Medulla oblongata (tissue), 1 donor: ENCODE data around the gene MFSD1.

Source experiments
- DNase-seq: peaks from one replicate; pipeline ENCODE4 v3.0.0-alpha.2; 2015; ENCODE audit errors: extremely low spot score

The MFSD1 gene, protein sequence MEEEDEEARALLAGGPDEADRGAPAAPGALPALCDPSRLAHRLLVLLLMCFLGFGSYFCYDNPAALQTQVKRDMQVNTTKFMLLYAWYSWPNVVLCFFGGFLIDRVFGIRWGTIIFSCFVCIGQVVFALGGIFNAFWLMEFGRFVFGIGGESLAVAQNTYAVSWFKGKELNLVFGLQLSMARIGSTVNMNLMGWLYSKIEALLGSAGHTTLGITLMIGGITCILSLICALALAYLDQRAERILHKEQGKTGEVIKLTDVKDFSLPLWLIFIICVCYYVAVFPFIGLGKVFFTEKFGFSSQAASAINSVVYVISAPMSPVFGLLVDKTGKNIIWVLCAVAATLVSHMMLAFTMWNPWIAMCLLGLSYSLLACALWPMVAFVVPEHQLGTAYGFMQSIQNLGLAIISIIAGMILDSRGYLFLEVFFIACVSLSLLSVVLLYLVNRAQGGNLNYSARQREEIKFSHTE

DNA sequence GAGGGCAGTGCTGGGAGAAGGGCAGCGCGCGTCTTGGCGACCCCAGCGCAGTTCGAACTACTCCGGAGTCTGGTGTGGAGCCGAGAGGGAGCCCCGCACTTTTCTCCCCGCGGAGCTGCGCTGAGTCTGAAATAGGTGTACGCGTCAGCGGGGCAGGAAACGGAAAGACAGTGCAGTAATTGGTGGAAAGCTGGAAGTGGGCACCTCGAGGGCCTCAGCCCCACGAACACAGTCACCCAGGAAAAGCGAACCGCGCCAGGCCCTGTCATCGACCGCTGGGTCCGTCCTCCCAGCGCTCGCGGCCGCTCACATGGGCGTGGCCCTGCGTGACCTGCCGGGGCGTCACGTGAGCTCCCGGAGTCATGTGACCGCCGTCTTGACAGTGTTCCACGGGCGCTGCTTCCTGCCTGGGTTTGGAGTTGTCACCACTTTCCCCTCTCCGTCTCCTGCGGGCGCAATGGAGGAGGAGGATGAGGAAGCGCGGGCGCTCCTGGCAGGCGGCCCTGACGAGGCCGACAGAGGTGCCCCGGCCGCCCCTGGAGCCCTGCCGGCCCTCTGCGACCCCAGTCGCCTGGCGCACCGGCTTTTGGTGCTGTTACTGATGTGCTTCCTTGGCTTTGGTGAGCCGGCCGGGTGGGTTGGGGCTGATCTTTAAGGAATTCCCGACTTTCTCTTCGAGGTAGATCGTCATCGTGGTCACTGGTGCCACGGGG, at the start of gene MFSD1:
Gene MFSD1 (plus strand): TSS at position 359 of the 713 bp plus-strand sequence. CDS start 99 bp downstream, at position 458.
- peak; percentile 94 for DNase-seq

DNA sequence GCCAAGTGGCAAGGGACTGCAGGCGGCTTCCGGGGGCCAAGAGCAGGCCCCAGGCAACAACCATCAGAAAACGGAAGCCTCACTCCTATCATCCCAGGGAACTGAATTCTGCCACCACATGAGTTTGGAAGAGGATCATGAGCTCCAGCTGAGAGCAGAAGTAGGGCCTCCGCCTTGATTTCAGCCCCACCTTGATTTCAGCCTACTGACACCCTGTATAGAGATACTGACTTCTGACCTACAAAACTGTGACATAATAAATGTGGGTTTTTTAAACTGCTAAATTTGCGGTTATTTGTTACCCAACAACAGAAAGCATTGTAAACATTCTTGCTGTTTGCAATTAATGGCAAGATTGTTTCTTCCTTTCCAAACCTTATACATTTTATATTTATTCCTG, 48.0 kb upstream of the MFSD1 start:
- DNase-seq, result no peak

DNA sequence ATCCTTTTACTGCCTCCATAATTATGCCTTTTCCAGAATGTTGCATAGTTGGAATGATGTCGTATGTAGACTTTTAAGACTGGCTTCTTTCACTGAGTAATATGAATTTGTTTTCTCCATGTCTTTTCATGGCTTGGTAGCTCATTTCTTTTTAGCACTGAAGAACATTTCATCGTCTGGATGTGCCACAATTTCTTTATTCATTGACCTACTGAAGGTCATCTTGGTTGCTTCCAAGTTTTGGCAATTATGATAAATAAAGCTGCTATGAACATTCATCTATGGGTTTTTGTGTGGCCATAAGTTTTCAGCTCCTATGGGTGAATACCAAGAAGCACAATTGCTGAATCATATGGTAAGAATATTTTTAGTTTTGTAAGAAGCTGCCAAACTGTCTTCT, 46.4 kb upstream of the MFSD1 start:
- DNase-seq, result no peak

DNA sequence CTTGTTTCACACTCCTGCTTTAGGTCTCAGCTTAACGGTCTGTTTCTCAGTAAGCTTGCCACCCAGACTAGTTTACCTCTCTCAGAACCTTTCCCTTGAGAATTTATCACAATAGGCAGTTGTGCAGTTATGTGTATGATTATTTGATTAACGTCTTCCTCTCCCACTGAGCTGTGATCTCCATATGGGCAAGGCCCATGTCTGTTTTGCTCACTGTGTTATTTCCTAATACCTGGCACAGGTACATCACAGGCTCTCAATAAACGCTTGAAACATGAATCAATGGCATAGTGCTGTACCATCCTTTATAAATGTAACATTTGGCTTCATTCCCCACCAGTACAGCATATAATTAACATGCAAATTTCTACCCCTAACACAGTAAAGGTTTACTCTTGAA, 40.5 kb upstream of the MFSD1 start:
- no peak for DNase-seq

DNA sequence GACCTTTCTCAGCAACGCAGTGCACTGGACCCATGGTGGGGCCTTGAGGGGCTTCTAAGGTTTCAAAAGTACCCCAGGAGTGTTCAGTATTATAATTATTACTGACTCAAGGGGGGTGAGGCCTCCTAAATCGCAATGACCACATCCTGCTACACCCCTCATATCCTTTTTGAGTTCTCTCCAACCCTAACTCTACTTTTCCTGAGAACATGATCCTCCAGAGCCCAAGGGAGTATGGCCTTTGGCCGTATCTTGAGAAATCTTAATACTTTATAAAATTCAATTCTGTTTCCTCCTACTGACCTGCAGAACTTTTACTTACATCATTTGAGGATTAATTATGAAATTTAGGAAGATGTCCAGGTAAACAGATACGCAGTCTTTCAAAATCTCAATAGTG, 39.2 kb upstream of the MFSD1 start:
- DNase-seq, result no peak

DNA sequence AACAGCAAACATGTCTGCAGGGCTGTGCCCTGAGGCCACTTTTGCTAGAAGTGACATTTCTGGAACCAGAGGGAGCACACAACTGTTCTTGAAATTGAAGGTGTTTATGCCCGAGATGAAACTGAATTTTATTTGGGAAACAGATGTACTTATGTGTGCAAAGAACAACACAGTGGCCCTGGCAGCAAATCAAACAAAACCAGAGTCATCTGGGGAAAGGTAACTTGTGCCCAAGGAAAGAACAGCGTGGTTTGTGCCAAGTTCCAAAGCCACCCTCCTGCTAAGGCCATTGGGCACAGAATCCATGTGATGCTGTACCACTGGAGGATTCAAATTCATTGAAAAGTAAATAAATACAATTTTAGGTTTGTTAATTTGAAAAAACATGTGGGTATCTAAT, 38.4 kb upstream of the MFSD1 start:
- no peak for DNase-seq

DNA sequence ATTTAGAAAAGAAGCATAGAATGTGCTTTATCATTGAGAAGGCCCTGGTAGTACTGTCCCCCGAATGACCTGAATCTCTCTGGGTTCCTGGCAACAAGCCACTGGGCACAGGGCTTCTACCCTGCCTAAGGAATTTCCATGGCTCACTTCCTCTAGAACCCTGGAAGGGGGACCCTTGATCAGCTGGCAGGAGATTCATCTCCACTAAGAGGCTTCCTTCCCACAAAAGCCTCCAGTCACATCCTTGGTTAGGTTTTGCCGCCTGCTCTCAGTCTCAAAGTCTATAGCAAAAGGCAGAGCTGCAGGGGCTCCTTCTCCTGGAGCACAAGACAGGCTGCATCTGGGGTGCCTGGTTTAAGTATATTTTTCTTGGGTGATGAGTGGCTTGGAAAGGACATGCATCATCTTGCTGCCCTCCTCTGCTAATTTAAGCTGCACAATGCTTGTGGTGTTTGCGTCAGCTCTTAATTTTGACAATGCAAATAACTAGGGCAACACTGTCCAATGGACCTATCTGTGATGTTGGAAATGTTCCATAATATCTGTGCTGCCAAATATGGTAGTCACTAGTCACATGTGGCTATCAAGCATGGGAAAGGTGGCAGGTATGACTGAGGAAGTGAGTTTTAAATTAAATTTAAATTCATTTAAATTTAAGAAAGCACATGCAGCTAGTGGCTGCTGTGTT, 36.2 kb upstream of the MFSD1 start:
- DNase-seq, result no peak

DNA sequence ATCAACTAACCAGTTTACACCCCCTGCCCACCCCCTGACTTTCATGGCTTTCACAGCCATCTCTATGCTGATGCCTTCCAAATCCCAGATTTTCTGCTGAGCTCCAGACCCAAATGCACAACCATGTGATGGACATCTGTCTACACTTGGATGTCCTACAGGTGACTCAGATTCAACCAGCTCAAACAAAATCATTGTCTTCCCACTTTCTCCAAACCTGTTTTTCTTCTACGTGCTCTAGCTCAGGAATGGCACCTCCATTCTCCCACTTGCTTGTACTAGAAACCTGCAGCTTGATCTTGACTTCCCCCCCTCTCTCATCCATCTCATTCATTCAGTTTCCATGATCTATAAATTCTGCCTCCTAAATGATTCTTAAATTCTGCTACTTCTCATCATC, 35.5 kb upstream of the MFSD1 start:
- no peak for DNase-seq

DNA sequence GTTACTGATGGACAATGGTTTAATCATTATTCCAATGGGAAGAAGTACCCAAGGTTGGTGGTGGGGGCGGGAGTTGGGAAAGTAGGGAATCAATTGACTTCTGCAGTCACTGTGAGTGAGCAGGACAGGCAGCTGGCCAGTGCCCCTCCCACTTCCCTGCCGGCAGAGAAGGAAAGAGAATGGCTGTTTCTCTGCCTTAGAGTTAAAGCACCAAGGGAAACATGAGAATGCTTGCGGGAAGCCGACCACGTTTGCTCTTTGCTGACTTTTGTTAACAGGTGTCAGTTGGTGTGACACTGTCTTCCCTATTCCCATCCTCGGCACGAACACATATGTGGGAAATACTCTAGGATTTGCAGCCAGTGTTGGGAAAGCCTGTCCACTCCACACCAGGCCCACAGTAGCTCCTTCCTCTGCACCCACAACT, 33.5 kb upstream of the MFSD1 start:
- DNase-seq, result peak; percentile 33

DNA sequence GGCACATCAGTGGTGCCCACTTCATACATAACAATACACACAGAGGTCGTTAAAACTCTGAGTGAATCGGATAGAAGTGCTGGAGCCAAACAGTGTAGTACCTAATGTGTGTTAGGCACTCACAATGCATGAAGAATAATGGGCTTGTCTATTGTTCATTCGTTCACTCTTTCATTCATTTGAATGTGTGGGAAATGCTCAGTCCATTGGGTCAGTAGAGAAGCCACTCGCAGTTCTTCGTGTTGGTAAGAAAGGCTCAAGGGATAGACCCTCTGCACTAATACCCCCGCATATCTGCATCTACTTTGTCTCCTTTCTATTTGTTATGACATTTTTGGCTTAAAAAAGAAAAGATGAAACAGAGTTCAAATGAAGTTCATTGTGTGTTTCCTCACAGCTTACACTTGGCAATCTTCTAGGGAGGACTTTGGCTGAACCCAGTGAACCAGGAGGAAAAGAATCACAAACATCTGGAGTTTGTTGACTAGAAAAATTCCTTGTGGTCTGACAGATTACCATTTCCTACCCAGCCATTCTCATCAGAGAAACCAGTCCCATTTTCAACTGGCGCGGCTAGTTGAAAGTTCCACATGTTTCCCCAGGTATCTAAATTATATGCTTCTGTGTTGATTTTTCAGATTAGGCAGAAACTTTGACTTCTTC, 32.8 kb upstream of the MFSD1 start:
- DNase-seq, result peak; percentile 18

DNA sequence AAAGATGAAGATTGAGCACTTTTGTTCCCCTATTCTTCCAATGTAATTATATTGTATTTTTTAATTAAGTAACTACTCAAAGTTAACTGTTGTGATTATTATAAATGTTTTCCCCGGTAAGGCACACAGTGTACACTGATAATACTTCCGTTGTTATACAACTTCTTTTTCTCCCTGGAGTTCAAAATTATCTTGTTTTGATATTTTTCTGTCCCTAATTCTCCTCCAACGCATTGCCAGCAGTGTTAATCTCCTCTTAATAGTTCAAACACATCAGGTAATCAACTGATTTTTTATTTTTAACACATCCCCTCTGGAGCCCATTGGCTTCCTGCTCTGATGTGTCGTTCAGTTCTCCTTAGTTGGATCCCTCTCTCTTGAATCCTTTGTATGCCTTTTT, 32.3 kb upstream of the MFSD1 start:
- no peak for DNase-seq

DNA sequence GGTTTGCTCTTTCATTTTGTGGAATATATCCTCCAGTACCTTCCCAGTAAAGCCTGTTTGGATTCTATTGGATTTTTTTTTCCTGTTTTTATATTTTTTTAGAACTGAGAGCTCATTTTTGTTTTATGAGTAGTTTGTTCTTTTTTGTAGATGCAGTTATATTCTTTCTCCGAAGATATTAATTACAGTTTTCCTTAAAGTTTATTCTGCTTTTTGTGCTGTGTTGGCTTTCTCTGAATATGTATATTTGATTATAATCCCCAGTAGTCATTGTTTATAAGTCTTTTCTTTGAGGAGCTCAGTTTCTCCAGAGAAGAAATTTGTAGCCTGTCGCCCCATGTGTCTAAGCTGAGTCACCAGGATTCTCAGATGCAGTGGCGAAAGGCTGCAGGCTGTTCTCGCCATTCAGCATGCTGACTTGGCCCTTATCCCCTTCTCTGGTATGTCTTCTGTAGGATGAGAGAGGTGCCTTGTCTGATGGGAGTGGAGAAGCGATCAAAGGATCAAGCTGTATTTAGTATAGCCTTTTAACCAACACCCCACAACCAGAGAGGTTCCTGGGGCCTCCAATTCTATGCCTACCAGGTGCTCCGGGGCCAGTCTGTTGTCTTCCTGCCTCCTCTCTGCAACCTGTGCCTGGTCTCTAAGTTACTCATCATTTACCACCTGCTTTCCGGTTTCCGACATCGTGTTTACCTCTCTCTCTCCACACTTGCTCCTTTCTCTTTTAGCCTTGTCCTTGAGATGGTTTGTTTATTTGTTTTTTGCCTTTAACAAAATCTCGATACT, 31.7 kb upstream of the MFSD1 start:
- no peak for DNase-seq

DNA sequence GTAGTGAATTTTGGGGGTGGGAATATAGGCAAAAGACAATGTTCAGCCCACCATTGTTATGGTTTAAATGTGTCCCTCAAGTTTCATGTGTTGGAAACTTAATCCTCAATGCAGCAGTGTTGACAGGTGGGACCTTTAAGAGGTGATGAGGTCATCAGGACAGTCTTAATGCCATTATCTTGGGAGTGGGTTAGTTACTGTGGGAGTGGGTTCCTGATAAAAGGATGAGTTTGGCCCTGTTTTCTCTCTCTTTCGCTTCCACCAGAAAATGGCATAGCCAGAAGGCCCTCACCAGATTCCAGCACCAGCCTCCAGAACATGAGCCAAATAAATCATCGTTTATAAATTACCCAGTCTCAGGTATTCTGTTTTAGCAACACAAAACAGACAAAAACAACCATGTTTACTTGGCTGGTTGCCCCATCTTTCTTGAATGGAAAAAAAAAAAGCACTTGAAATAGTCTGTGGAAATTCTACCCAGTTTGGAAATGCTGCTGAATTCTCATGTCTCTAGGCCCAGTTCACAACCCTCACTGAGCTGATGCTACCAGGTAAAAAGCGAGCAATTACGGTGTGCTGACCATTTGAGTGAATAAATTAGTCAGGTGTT, 31.0 kb upstream of the MFSD1 start:
- DNase-seq, result no peak

DNA sequence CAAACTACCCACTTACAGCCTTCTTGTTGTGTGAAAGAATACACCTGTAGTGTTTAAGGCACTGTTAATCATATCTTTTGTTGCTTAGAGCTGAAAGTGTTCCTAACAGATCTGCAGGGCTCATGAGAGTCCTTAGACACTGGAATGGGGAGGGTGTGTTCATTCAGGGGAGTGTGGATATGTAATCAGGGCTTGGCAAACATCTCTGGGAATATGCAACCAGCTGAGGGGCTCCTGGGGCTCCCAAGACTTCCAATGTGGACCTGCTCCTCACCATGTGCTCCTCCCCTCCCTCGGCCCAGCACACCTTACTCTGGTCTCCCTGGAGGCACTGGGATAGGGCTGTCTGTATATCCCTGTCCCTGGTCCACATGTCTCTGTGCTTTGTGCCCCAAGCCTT, 30.3 kb upstream of the MFSD1 start:
- DNase-seq, result no peak

DNA sequence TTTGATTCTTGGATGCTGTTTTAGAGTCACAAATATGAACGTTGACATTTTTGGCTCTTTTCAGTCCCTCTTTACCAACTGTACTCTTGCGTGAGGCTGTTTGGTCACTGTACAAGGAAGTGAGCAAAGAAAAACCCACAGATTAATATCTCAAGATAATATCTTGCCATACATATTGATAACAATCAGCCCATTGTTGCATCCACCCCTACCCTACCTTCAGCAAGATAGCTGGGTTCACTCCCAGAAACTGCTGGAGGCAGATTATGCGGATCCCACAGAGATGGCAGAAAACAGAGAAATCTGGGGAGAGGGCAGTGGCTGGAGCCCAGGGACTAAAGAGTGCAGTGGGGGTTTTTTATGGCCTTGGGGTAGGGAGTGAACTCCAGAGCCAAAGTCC, 29.9 kb upstream of the MFSD1 start:
- no peak for DNase-seq

DNA sequence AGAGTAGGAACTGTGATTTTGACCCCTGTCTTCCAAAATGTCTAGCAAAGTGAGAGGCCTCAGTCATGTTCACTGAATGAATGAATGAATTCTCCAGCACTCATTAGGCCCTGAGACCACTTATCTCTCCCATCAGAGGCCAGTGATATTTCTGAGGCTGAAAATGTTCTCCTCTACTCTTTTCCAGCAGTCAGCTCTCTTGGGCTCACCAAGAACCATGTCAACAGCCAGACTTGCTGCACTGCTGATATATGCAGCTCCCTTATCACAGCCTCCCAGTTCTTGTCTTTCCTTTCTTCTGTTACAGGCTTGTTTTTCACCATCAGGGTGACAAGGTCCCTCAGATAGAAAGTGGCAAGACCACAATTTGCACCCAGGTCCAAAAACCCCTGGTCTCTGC, 28.7 kb upstream of the MFSD1 start:
- no peak for DNase-seq

DNA sequence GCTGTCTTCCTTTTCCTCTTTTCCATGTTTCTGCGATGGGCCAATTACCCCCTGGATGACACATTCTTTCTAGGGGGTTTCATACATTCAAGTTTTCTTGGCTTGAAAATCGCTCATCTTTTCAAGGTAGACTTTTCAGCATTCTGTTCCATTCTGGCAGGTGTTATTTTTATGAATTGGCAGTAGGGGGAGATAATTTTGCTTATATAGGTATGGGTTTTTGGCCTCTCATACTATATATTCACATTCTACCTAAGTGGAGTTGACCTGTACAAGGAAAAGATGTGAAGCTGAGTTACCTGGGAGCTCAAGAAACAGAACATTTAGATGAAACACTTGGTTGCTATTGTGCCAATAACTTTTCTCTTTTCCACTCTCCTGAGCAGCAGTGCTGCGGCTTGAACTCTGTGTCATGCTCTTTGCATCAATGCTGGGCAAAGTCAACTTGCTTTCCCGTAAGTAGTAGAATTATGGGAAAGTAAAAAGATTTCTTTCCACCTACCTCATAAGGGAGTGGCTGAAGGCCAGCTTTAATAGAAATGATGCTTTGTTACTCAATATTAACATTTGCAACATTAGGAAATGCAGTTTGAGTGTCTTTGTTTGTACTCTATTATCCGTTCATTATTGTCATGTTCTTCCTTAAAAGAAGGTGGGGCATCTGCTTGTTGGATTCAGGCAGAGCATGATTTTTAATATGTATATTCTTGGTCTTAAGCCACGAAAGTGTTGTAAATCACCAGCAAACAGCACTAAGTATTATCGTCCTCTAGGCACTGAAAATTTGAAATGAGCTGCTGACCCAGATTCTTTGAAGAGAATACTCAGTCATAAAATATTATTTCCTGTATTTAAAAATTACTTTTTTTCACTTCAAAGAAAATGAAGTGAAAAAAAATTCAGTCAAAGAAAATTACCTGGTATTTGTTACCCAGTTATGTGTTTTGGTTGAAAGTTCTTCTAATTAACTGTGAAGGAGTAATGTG, 27.7 kb upstream of the MFSD1 start:
- no peak for DNase-seq

DNA sequence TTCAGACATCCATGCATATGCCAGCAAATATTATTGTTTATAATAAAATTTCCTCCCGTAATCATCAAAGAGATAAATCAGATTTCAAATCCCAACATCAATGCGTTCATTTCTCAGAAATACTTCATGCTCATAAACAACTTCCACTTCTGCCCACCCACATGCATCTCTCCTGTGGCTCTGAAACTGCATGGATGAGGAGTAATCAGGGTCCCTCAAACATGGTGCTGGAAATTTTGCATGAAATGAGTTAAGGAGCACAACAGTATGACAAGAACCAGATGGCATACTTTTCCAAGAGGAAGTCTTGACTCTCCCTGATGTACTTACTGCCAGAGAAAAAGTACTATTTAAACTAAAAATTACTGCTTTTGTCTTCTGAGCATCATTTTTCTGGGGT, 26.9 kb upstream of the MFSD1 start:
- no peak for DNase-seq
